Adrenal gland (tissue), 5 donors: ENCODE measurements around the gene ARL5C.

ENCODE experiments used
- POLR2A ChIP-seq, 2 donors: fragments of 450-650 bp; IDR thresholded peaks; one replicate each; pipeline ENCODE4 v1.6.1; 2017; ENCODE audit warnings: antibody characterized with exemption in 2 of 2, mild to moderate bottlenecking in 2 of 2, moderate library complexity in 1 of 2
- TF ChIP-seq, protein P1 (sequence below), 6 experiments: fragments of 450-650 bp in 4 of 6; fragments of 200-600 bp in 2 of 6; sonication (generic) in 1 of 6; IDR thresholded peaks; 1 replicate in 5 of 6; 2 replicates in 1 of 6; pipeline versions ENCODE4 v1.5.1 to v1.8.0; 2016 to 2021; ENCODE audit warnings: antibody characterized with exemption in 6 of 6, mild to moderate bottlenecking in 2 of 6, moderate library complexity in 1 of 6
- donor health status: DM: no; HTN: no; CAD: no.

DNA sequence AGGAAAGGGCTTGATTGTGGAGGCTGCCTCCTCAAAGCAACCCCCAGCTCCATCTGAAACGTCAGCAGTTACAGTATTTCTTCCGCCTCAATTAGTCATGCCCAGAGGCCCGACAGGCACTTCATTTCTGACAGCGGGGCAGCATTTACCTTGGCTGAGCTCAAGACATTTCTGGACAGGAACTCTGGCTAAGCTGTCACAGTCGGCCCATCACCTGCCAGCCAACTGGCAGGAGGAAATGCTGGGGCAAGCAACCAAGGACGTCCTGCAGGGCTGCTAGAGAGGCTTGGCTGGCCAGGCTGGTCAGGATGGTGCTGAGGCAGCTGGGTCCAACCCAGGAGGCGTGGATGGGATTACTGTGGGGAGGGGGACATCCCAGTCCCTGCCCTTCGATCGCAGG, 42.3 kb downstream of the ARL5C start:
- TF ChIP-seq, protein P1, sequence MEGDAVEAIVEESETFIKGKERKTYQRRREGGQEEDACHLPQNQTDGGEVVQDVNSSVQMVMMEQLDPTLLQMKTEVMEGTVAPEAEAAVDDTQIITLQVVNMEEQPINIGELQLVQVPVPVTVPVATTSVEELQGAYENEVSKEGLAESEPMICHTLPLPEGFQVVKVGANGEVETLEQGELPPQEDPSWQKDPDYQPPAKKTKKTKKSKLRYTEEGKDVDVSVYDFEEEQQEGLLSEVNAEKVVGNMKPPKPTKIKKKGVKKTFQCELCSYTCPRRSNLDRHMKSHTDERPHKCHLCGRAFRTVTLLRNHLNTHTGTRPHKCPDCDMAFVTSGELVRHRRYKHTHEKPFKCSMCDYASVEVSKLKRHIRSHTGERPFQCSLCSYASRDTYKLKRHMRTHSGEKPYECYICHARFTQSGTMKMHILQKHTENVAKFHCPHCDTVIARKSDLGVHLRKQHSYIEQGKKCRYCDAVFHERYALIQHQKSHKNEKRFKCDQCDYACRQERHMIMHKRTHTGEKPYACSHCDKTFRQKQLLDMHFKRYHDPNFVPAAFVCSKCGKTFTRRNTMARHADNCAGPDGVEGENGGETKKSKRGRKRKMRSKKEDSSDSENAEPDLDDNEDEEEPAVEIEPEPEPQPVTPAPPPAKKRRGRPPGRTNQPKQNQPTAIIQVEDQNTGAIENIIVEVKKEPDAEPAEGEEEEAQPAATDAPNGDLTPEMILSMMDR (IDR thresholded peaks at IDR 0.05) = no peak
- TF ChIP-seq POLR2A (IDR thresholded peaks at IDR 0.05) = no peak
